Panc1 (cell line): ENCODE data around the gene MRPS27. TPM values are rescaled to one million over a fixed set of nuclear protein-coding genes. Genes with fewer than 3 reads are reported as not detected.

Source experiments
- ATAC-seq: fragments of 200-7000 bp; cut with Tn5 transposase; 2 replicates; pipeline ENCODE4 v1.9.1; 2020; ENCODE audit warnings: mild to moderate bottlenecking, moderate library complexity
- BruUV-seq: library from RNA; stranded (reverse); fragments of 400-500 nt; replicated peaks from 2 replicates; lab custom pipeline; 2021; lab: Mats Ljungman, UMichigan
- CTCF ChIA-PET: fragments of 300-600 bp; sonication (Branson Sonifier 250); formaldehyde crosslinking; loops from one replicate; lab custom pipeline; 2022; ENCODE audit warnings: antibody characterized with exemption; lab: Charles Lee
- POLR2A ChIA-PET: fragments of 300-600 bp; sonication (Branson Sonifier 250); formaldehyde crosslinking; loops from one replicate; lab custom pipeline; 2022; ENCODE audit warnings: antibody characterized with exemption; lab: Charles Lee
- DNase-seq: peaks from one replicate; pipeline ENCODE4 v3.0.0-alpha.2; 2010; ENCODE audit warnings: low read depth, low spot score
- H3K27ac ChIP-seq: 2 replicates; pipeline ENCODE4 v1.5.1; 2011; ENCODE audit warnings: mild to moderate bottlenecking, low read length, inconsistent platforms
- H3K27me3 ChIP-seq: fragments of 200-500 bp; sonication (Bioruptor generic); 2 replicates; pipeline ENCODE4 v1.6.0; 2014; ENCODE audit warnings: low read length, inconsistent platforms; ENCODE audit not compliant: control insufficient read depth, insufficient read depth
- H3K36me3 ChIP-seq: fragments of 200-500 bp; sonication (Bioruptor generic); 2 replicates; pipeline ENCODE4 v1.5.1; 2014; ENCODE audit warnings: inconsistent platforms, mild to moderate bottlenecking, low read length, moderate library complexity; ENCODE audit not compliant: control insufficient read depth, insufficient read depth
- H3K4me1 ChIP-seq: 2 replicates; pipeline ENCODE4 v1.5.1; 2011; ENCODE audit warnings: inconsistent platforms, mild to moderate bottlenecking, low read length, moderate library complexity; ENCODE audit not compliant: control insufficient read depth, insufficient read depth
- H3K4me3 ChIP-seq, 2 experiments: 2 replicates each; pipeline ENCODE4 v1.5.1; 2011 to 2012; ENCODE audit warnings: low read depth in 2 of 2, low read length in 2 of 2, mild to moderate bottlenecking in 2 of 2, inconsistent platforms in 1 of 2, moderate library complexity in 1 of 2
- H3K9me3 ChIP-seq: fragments of 200-500 bp; sonication (Bioruptor generic); 2 replicates; pipeline ENCODE4 v1.5.1; 2014; ENCODE audit warnings: low read depth, mild to moderate bottlenecking, inconsistent platforms, low read length, moderate library complexity; ENCODE audit not compliant: control insufficient read depth, insufficient read depth
- CTCF ChIP-seq: fragments of 450-650 bp; IDR thresholded peaks from 2 replicates; pipeline ENCODE4 v1.5.1; 2017; ENCODE audit warnings: mild to moderate bottlenecking
- POLR2AphosphoS5 ChIP-seq: IDR thresholded peaks from 2 replicates; pipeline ENCODE4 v1.6.1; 2012; ENCODE audit warnings: mild to moderate bottlenecking, low read depth, low read length, moderate library complexity
- REST ChIP-seq, 2 experiments: IDR thresholded peaks; 2 replicates each; pipeline ENCODE4 v1.6.1; 2011 to 2012; ENCODE audit warnings: low read depth in 2 of 2, control low read depth in 1 of 2, low read length in 1 of 2, mild to moderate bottlenecking in 1 of 2, moderate library complexity in 1 of 2; ENCODE audit not compliant: insufficient read depth in 1 of 2
- SIN3A ChIP-seq: IDR thresholded peaks from 2 replicates; pipeline ENCODE4 v1.6.1; 2012; ENCODE audit warnings: low read depth, mild to moderate bottlenecking, low read length, moderate library complexity, borderline replicate concordance; ENCODE audit not compliant: insufficient read depth
- TCF7L2 ChIP-seq: IDR thresholded peaks from 2 replicates; pipeline ENCODE4 v1.6.1; 2011; ENCODE audit warnings: mild to moderate bottlenecking, low read depth, low read length, inconsistent platforms
- in situ Hi-C: cut with HindIII; loops from 2 replicates; pipeline ENCODE4 v1.10.0; 2016; ENCODE audit warnings: low sequenced_read_pairs, low pct_unique_long_range_greater_than_20kb
- intact Hi-C: fragments of 100-400 bp; cut with micrococcal nuclease; formaldehyde crosslinking; loops from one replicate; pipeline ENCODE4 v1.10.0; 2022; ENCODE audit not compliant: unreplicated experiment
- microRNA-seq: library from miRNA; unstranded; fragments of <30 nt; microRNA quantifications from one replicate; pipeline ENCODE4 v1.1.0, GENCODE V29; 2020; ENCODE audit not compliant: unreplicated experiment
- total RNA-seq: library from RNA; stranded (reverse); gene quantifications from one replicate; pipeline ENCODE4 v1.2.1, GENCODE V29; 2021; ENCODE audit not compliant: unreplicated experiment

The MRPS27 gene
- total RNA-seq, 1 experiment from 2014 or later = 67.2 TPM

- Histone ChIP-seq H3K9me3 (no peaks in the 10 kb centered on the region), H3K27ac (no peak overlapping the region), H3K36me3 (no peaks in the 10 kb centered on the region), H3K4me3 (no peak overlapping the region), H3K4me1 (no peaks in the 10 kb centered on the region), H3K27me3 (no peaks in the 10 kb centered on the region)
- CTCF ChIA-PET = no interaction called here
- no peak for DNase-seq
- POLR2A ChIA-PET = no interaction called here
- in situ Hi-C loops = no loop called here
- intact Hi-C loops = no loop called here
- no peak for TF ChIP-seq REST (IDR thresholded peaks at IDR 0.05; ENCODE audit: insufficient read depth in 1 of 2, low read depth in 2 of 2, low read length in 1 of 2)
- no peak for TF ChIP-seq CTCF
- no peak for TF ChIP-seq SIN3A
- no peak for TF ChIP-seq TCF7L2
- TF ChIP-seq POLR2AphosphoS5 = no peak
- BruUV-seq = no TSS peak
- ATAC-seq = no peak
These were observed 149.9 kb downstream of the MRPS27 start for GRCh38 chr5:72170101-72170500.

Small RNA genes lying within 50 kb of the gene (microRNA-seq; reads per million reads assigned to microRNA genes)
- gene MIR4803 = not detected

Other genes starting within 250 kb of the MRPS27 start
- gene MAP1B, start 212.8 kb downstream of the MRPS27 start, total RNA-seq = 82.3 TPM
- 13.0 TPM for gene PTCD2, start 133 bp upstream of the MRPS27 start, total RNA-seq
- not detected for gene ZNF366, start 187.2 kb upstream of the MRPS27 start, total RNA-seq